B cell (primary cell): Measurements from ENCODE around the gene ZNF804B. TPM values are rescaled to one million over a fixed set of nuclear protein-coding genes. Genes with fewer than 3 reads are reported as not detected.

Experiments used
- ATAC-seq: fragments of 200-7000 bp; cut with Tn5 transposase; one replicate; pipeline ENCODE4 v1.10.0; 2021; ENCODE audit warnings: low read depth, mild to moderate bottlenecking, moderate number of reproducible peaks, moderate library complexity
- CTCF ChIA-PET: fragments of 350-600 bp; sonication (Branson Sonifier 250); formaldehyde crosslinking; loops from one replicate; lab custom pipeline; 2021; ENCODE audit warnings: antibody characterized with exemption, inconsistent platforms; lab: Charles Lee
- POLR2A ChIA-PET: fragments of 350-600 bp; sonication (Branson Sonifier 250); formaldehyde crosslinking; loops from one replicate; lab custom pipeline; 2021; ENCODE audit warnings: antibody characterized with exemption; lab: Charles Lee
- DNase-seq: peaks from one replicate; pipeline ENCODE4 v3.0.0; 2013
- H2AFZ ChIP-seq: 2 replicates; pipeline ENCODE4 v1.6.1; 2012; ENCODE audit warnings: mild to moderate bottlenecking, low read depth, low read length; ENCODE audit not compliant: insufficient read depth, poor library complexity, severe bottlenecking
- H3K27ac ChIP-seq, 2 donors: 1 replicate in 1 of 2; 2 replicates in 1 of 2; pipeline ENCODE4 v1.5.1; 2012 to 2013; ENCODE audit warnings: low read length in 2 of 2, mild to moderate bottlenecking in 2 of 2, moderate library complexity in 1 of 2
- H3K27me3 ChIP-seq, 4 experiments: fragments of 200-600 bp in 1 of 4; sonication (generic) in 1 of 4; replicated peaks in 1 of 4; 1 replicate in 2 of 4; 2 replicates in 2 of 4; pipeline versions ENCODE4 v1.6.1 to v1.7.0; 2013 to 2016; ENCODE audit warnings: low read length in 3 of 4, mild to moderate bottlenecking in 2 of 4, mixed read lengths in 1 of 4, moderate library complexity in 1 of 4; ENCODE audit not compliant: insufficient read depth in 4 of 4, control insufficient read depth in 3 of 4; ENCODE audit errors: control extremely low read depth in 1 of 4
- H3K36me3 ChIP-seq, 2 experiments: replicated peaks in 1 of 2; 1 replicate in 1 of 2; 2 replicates in 1 of 2; pipeline versions ENCODE4 v1.6.1 to v1.7.1; 2013; ENCODE audit warnings: low read length in 1 of 2; ENCODE audit not compliant: insufficient read depth in 2 of 2, control insufficient read depth in 1 of 2; ENCODE audit errors: control extremely low read depth in 1 of 2, extremely low read depth in 1 of 2
- H3K4me1 ChIP-seq, 2 donors: fragments of 200-600 bp in 1 of 2; sonication (generic) in 1 of 2; 1 replicate in 1 of 2; 2 replicates in 1 of 2; pipeline versions ENCODE4 v1.5.1 to v1.6.1; 2013 to 2017; ENCODE audit warnings: low read length in 2 of 2; ENCODE audit not compliant: control insufficient read depth in 2 of 2, insufficient read depth in 2 of 2
- H3K4me2 ChIP-seq: replicated peaks from 2 replicates; pipeline ENCODE3; 2012; ENCODE audit warnings: mild to moderate bottlenecking, low read depth, low read length; ENCODE audit not compliant: poor library complexity, severe bottlenecking
- H3K4me3 ChIP-seq, 5 experiments: fragments of 200-600 bp in 1 of 5; sonication (generic) in 1 of 5; 1 replicate in 3 of 5; 2 replicates in 2 of 5; pipeline versions ENCODE4 v1.5.1 to v1.7.0; 2011 to 2016; ENCODE audit warnings: low read length in 4 of 5, mild to moderate bottlenecking in 4 of 5, low read depth in 2 of 5, control low read depth in 1 of 5, moderate library complexity in 1 of 5; ENCODE audit not compliant: insufficient read depth in 1 of 5; ENCODE audit errors: control extremely low read depth in 1 of 5, extremely low read depth in 1 of 5
- H3K79me2 ChIP-seq: fragments of 200-600 bp; sonication (generic); one replicate; pipeline ENCODE4 v1.6.0; 2016; ENCODE audit warnings: low read length; ENCODE audit not compliant: control insufficient read depth, insufficient read depth
- H3K9ac ChIP-seq: fragments of 200-600 bp; sonication (generic); 2 replicates; pipeline ENCODE4 v1.6.1; 2017; ENCODE audit warnings: mild to moderate bottlenecking, low read length, moderate library complexity
- H3K9me3 ChIP-seq, 3 donors: one replicate each; pipeline versions ENCODE4 v1.6.1 to v1.7.1; 2013; ENCODE audit warnings: low read length in 2 of 3; ENCODE audit not compliant: control insufficient read depth in 2 of 3, insufficient read depth in 1 of 3; ENCODE audit errors: control extremely low read depth in 1 of 3
- H4K20me1 ChIP-seq: 2 replicates; pipeline ENCODE4 v1.6.0; 2012; ENCODE audit warnings: mild to moderate bottlenecking, low read length; ENCODE audit not compliant: insufficient read depth, control insufficient read depth, poor library complexity, severe bottlenecking
- H3K27ac Mint-ChIP-seq: one replicate; pipeline ENCODE4 v1.8.0; 2021; ENCODE audit warnings: mixed read lengths
- H3K27me3 Mint-ChIP-seq: one replicate; pipeline ENCODE4 v1.8.0; 2021; ENCODE audit warnings: mixed read lengths
- H3K4me1 Mint-ChIP-seq: one replicate; pipeline ENCODE4 v1.8.0; 2021; ENCODE audit warnings: mixed read lengths
- H3K4me3 Mint-ChIP-seq: one replicate; pipeline ENCODE4 v1.8.0; 2021; ENCODE audit warnings: mixed read lengths
- H3K9me3 Mint-ChIP-seq: one replicate; pipeline ENCODE4 v1.8.0; 2022; ENCODE audit warnings: mixed read lengths; ENCODE audit not compliant: insufficient read depth
- CTCF ChIP-seq: fragments of 200-600 bp; IDR thresholded peaks from one replicate; pipeline ENCODE4 v1.8.0; 2022; ENCODE audit warnings: antibody characterized with exemption, mild to moderate bottlenecking
- EZH2 ChIP-seq: IDR thresholded peaks from 2 replicates; pipeline ENCODE4 v1.6.1; 2012; ENCODE audit warnings: borderline replicate concordance, low read depth, mild to moderate bottlenecking, moderate library complexity, low read length; ENCODE audit not compliant: insufficient read depth, poor library complexity, severe bottlenecking
- WGBS: methylation state at CpG from one replicate; pipeline ENCODE4 v1.1.5; 2013; ENCODE audit warnings: missing lambda C conversion rate; ENCODE audit not compliant: insufficient coverage; 5-methylcytosine and 5-hydroxymethylcytosine counted together
- intact Hi-C: fragments of 100-400 bp; cut with micrococcal nuclease; formaldehyde crosslinking; loops from one replicate; pipeline ENCODE4 v1.10.0; 2022
- polyA plus RNA-seq: library from polyadenylated mRNA; depleted of rRNA; stranded (reverse); fragments of >200 nt; gene quantifications from 2 replicates; pipeline ENCODE4 v1.2.3, GENCODE V29; 2012
- total RNA-seq, 2 donors: library from RNA; stranded (reverse); fragments of 120-200 nt in 1 of 2; gene quantifications; 1 replicate in 1 of 2; 2 replicates in 1 of 2; pipeline versions ENCODE4 v1.2.3 to v1.2.4, GENCODE V29; 2013 to 2022

Gene ZNF804B
- total and polyA plus RNA-seq, 2 donors (not counting 1 experiment from before 2014, with no cell fraction given): not detected

GRCh38 chr7:89029864-89030263 lies 270.4 kb downstream of the ZNF804B start:
- 40% methylated on average over 1 of the region's 2 CpGs for WGBS
- Histone ChIP-seq H3K9me3 (no peaks in the 10 kb centered on the region), H3K36me3 (no peaks in the 10 kb centered on the region), H4K20me1 (no peaks in the 10 kb centered on the region), H3K27me3 (no peaks in the 10 kb centered on the region), H3K4me1 (no peaks in the 10 kb centered on the region), H3K79me2 (no peaks in the 10 kb centered on the region), H3K4me2 (no peak overlapping the region), H3K27ac (no peak overlapping the region), H2AFZ (no peak overlapping the region), H3K4me3 (no peak overlapping the region), H3K9ac (no peak overlapping the region)
- POLR2A ChIA-PET: no interaction called here
- Mint-ChIP-seq H3K27me3 (no peaks in the 10 kb centered on the region), H3K4me1 (no peaks in the 10 kb centered on the region), H3K27ac (no peak overlapping the region), H3K9me3 (no peaks in the 10 kb centered on the region), H3K4me3 (no peak overlapping the region)
- CTCF ChIA-PET: no interaction called here
- TF ChIP-seq CTCF (no peak), EZH2 (no peak)
- intact Hi-C loops: no loop called here
- ATAC-seq (no peak), DNase-seq (no peak)

- Histone ChIP-seq H3K4me1 (no peaks in the 10 kb centered on the region), H3K9ac (no peak overlapping the region), H3K27me3 (no peaks in the 10 kb centered on the region), H3K27ac (no peak overlapping the region), H4K20me1 (no peaks in the 10 kb centered on the region), H3K9me3 (peaks cover 0 to 18% (median 3%) of the 10 kb centered on the region in 3 donors), H3K79me2 (no peaks in the 10 kb centered on the region), H3K4me3 (no peak overlapping the region), H2AFZ (no peak overlapping the region), H3K4me2 (no peak overlapping the region), H3K36me3 (no peaks in the 10 kb centered on the region)
- intact Hi-C loops: no loop called here
- TF ChIP-seq EZH2: no peak
- TF ChIP-seq CTCF: no peak
- Mint-ChIP-seq H3K4me3 (no peak overlapping the region), H3K27ac (no peak overlapping the region), H3K9me3 (peaks cover 4% of the 10 kb centered on the region), H3K27me3 (no peaks in the 10 kb centered on the region), H3K4me1 (no peaks in the 10 kb centered on the region)
- POLR2A ChIA-PET: no interaction called here
- no CpG with 5 or more reads among the region's 1 CpG for WGBS
- ATAC-seq: no peak
- CTCF ChIA-PET: no interaction called here
- no peak for DNase-seq
These were observed 281.7 kb downstream of the ZNF804B start for GRCh38 chr7:89041240-89041639.
